ENCODE measurements around the gene ITGAD. TPM values are rescaled to one million over a fixed set of nuclear protein-coding genes. Genes with fewer than 3 reads are reported as not detected.

The ITGAD gene
- total and polyA plus RNA-seq, 2 donors (not counting 1 experiment from before 2014, with no cell fraction given): 0.19 TPM; not detected in 1

DNA sequence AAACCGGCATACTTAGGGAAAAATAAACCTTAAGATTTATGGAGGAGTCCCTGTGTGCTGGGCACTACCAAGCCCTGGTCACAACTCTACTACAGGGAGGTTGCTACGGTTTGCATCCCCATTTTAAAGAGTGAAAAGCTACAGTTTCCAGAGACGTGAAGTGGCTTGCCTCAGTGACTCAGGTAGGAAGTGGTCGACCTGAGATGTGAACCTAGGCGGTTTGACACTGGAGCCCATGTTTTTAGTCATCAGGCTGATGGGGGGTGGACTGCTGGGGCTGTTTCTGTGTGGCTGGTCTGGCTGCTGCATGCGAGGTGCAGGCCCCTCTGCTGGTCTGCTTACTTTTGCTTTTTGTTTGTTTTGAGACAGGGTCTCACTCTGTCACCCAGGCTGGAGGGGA is 28.5 kb downstream of the ITGAD start:
- H3K4me3 Mint-ChIP-seq: no peak overlapping the region
- POLR2A ChIA-PET: no interaction called here
- no peaks in the 10 kb centered on the region for H3K4me1 Mint-ChIP-seq
- TF ChIP-seq, protein P1, sequence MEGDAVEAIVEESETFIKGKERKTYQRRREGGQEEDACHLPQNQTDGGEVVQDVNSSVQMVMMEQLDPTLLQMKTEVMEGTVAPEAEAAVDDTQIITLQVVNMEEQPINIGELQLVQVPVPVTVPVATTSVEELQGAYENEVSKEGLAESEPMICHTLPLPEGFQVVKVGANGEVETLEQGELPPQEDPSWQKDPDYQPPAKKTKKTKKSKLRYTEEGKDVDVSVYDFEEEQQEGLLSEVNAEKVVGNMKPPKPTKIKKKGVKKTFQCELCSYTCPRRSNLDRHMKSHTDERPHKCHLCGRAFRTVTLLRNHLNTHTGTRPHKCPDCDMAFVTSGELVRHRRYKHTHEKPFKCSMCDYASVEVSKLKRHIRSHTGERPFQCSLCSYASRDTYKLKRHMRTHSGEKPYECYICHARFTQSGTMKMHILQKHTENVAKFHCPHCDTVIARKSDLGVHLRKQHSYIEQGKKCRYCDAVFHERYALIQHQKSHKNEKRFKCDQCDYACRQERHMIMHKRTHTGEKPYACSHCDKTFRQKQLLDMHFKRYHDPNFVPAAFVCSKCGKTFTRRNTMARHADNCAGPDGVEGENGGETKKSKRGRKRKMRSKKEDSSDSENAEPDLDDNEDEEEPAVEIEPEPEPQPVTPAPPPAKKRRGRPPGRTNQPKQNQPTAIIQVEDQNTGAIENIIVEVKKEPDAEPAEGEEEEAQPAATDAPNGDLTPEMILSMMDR (IDR thresholded peaks at IDR 0.05): no peak
- TF ChIP-seq EZH2 (IDR thresholded peaks at IDR 0.05; ENCODE audit: borderline replicate concordance, insufficient read depth, low read depth, low read length, poor library complexity, severe bottlenecking): no peak
- Histone ChIP-seq H3K36me3 (replicated peaks in 1 of 2; ENCODE audit: control extremely low read depth in 1 of 2, control insufficient read depth in 1 of 2, extremely low read depth in 1 of 2, insufficient read depth in 2 of 2, low read length in 1 of 2) (no peaks in the 10 kb centered on the region), H3K9ac (ENCODE audit: low read length) (no peak overlapping the region), H3K4me2 (replicated peaks; ENCODE audit: low read depth, low read length, poor library complexity, severe bottlenecking) (no peak overlapping the region), H4K20me1 (ENCODE audit: control insufficient read depth, insufficient read depth, low read length, poor library complexity, severe bottlenecking) (no peaks in the 10 kb centered on the region), H3K4me3 (ENCODE audit: control extremely low read depth in 1 of 5, extremely low read depth in 1 of 5, insufficient read depth in 1 of 5, low read depth in 2 of 5, low read length in 4 of 5) (no peak overlapping the region), H3K27ac (ENCODE audit: low read length in 2 of 2) (no peak overlapping the region), H3K79me2 (ENCODE audit: control insufficient read depth, insufficient read depth, low read length) (no peaks in the 10 kb centered on the region), H2AFZ (ENCODE audit: insufficient read depth, low read depth, low read length, poor library complexity, severe bottlenecking) (no peak overlapping the region), H3K27me3 (replicated peaks in 1 of 4; ENCODE audit: control extremely low read depth in 1 of 4, control insufficient read depth in 3 of 4, insufficient read depth in 4 of 4, low read length in 3 of 4) (peaks cover 0 to 3% (median 0%) of the 10 kb centered on the region in 4 experiments), H3K9me3 (ENCODE audit: control extremely low read depth in 1 of 3, control insufficient read depth in 2 of 3, insufficient read depth in 1 of 3, low read length in 2 of 3) (peaks cover 0 to 9% (median 0%) of the 10 kb centered on the region in 3 donors), H3K4me1 (ENCODE audit: control insufficient read depth in 2 of 2, insufficient read depth in 2 of 2, low read length in 2 of 2) (no peaks in the 10 kb centered on the region)
- ATAC-seq (ENCODE audit: low read depth) (no peak), DNase-seq (no peak)
- no peak overlapping the region for H3K27ac Mint-ChIP-seq
- H3K27me3 Mint-ChIP-seq: peaks cover 23% of the 10 kb centered on the region
- no peaks in the 10 kb centered on the region for H3K9me3 Mint-ChIP-seq (ENCODE audit: insufficient read depth)
- intact Hi-C loops (cut with micrococcal nuclease): no loop called here
- WGBS (ENCODE audit: insufficient coverage): 74% methylated on average over 6 of the region's 6 CpGs
- CTCF ChIA-PET: no interaction called here

DNA sequence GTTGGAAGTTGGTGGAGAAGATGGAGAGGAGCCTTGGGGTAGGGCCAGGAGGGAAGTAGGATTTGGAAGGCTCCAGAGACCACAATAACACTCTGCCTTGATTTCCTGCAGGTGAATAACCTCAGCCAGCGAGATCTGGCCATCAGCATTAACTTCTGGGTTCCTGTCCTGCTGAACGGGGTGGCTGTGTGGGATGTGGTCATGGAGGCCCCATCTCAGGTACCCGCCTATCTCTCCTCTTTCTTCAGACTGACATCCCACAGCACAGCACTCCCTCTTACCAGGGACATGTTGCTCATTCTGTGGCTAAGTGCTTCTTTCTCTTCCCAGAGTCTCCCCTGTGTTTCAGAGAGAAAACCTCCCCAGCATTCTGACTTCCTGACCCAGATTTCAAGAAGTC is 30.1 kb downstream of the ITGAD start:
- Mint-ChIP-seq H3K9me3 (ENCODE audit: insufficient read depth) (no peaks in the 10 kb centered on the region), H3K27ac (no peak overlapping the region), H3K4me3 (no peak overlapping the region), H3K4me1 (no peaks in the 10 kb centered on the region), H3K27me3 (peaks cover 18% of the 10 kb centered on the region)
- DNase-seq (no peak), ATAC-seq (ENCODE audit: low read depth) (no peak)
- Histone ChIP-seq H3K4me1 (ENCODE audit: control insufficient read depth in 2 of 2, insufficient read depth in 2 of 2, low read length in 2 of 2) (peaks cover 3 to 7% of the 10 kb centered on the region in 2 donors), H3K9ac (ENCODE audit: low read length) (no peak overlapping the region), H3K27me3 (replicated peaks in 1 of 4; ENCODE audit: control extremely low read depth in 1 of 4, control insufficient read depth in 3 of 4, insufficient read depth in 4 of 4, low read length in 3 of 4) (no peaks in the 10 kb centered on the region), H3K4me2 (replicated peaks; ENCODE audit: low read depth, low read length, poor library complexity, severe bottlenecking) (no peak overlapping the region), H3K27ac (ENCODE audit: low read length in 2 of 2) (no peak overlapping the region), H3K36me3 (replicated peaks in 1 of 2; ENCODE audit: control extremely low read depth in 1 of 2, control insufficient read depth in 1 of 2, extremely low read depth in 1 of 2, insufficient read depth in 2 of 2, low read length in 1 of 2) (no peaks in the 10 kb centered on the region), H3K9me3 (ENCODE audit: control extremely low read depth in 1 of 3, control insufficient read depth in 2 of 3, insufficient read depth in 1 of 3, low read length in 2 of 3) (peaks cover 0 to 9% (median 0%) of the 10 kb centered on the region in 3 donors), H4K20me1 (ENCODE audit: control insufficient read depth, insufficient read depth, low read length, poor library complexity, severe bottlenecking) (no peaks in the 10 kb centered on the region), H3K79me2 (ENCODE audit: control insufficient read depth, insufficient read depth, low read length) (no peaks in the 10 kb centered on the region), H3K4me3 (ENCODE audit: control extremely low read depth in 1 of 5, extremely low read depth in 1 of 5, insufficient read depth in 1 of 5, low read depth in 2 of 5, low read length in 4 of 5) (no peak overlapping the region), H2AFZ (ENCODE audit: insufficient read depth, low read depth, low read length, poor library complexity, severe bottlenecking) (no peak overlapping the region)
- intact Hi-C loops (cut with micrococcal nuclease): no loop called here
- WGBS (ENCODE audit: insufficient coverage): no CpG with 5 or more reads among the region's 3 CpGs
- ChIA-PET POLR2A (no interaction called here), CTCF (no interaction called here)
- no peak for TF ChIP-seq EZH2 (IDR thresholded peaks at IDR 0.05; ENCODE audit: borderline replicate concordance, insufficient read depth, low read depth, low read length, poor library complexity, severe bottlenecking)
- TF ChIP-seq, protein P1 (IDR thresholded peaks at IDR 0.05): no peak
